Psoas muscle (tissue), 8 donors: ENCODE measurements around the gene ZNF385D. TPM values are rescaled to one million over a fixed set of nuclear protein-coding genes. Genes with fewer than 3 reads are reported as not detected.

Experiments used
- ATAC-seq, 4 donors: fragments of 200-7000 bp; cut with Tn5 transposase; one replicate each; pipeline ENCODE4 v1.9.1; 2020; ENCODE audit warnings: moderate library complexity in 3 of 4, mild to moderate bottlenecking in 2 of 4
- DNase-seq, 2 donors: peaks; one replicate each; pipeline ENCODE4 v3.0.0-alpha.2; 2020
- H3K27ac ChIP-seq: fragments of 200-600 bp; one replicate; pipeline ENCODE4 v1.8.0; 2022
- H3K27me3 ChIP-seq, 3 donors: fragments of 200-600 bp in 1 of 3; one replicate each; pipeline versions ENCODE4 v1.6.1 to v1.8.0; 2013 to 2022; ENCODE audit warnings: low read length in 2 of 3, mild to moderate bottlenecking in 2 of 3, moderate library complexity in 1 of 3; ENCODE audit not compliant: insufficient read depth in 3 of 3
- H3K36me3 ChIP-seq, 2 donors: fragments of 200-600 bp in 1 of 2; one replicate each; pipeline versions ENCODE4 v1.6.1 to v1.8.0; 2013 to 2022; ENCODE audit warnings: low read depth in 1 of 2, mild to moderate bottlenecking in 1 of 2, moderate library complexity in 1 of 2; ENCODE audit not compliant: insufficient read depth in 1 of 2
- H3K4me1 ChIP-seq: fragments of 200-600 bp; one replicate; pipeline ENCODE4 v1.8.0; 2022
- H3K4me3 ChIP-seq: fragments of 200-600 bp; one replicate; pipeline ENCODE4 v1.8.0; 2022; ENCODE audit warnings: mild to moderate bottlenecking
- H3K9me3 ChIP-seq: fragments of 200-600 bp; one replicate; pipeline ENCODE4 v1.8.0; 2022
- WGBS, 3 donors: extraction: QIAGEN DNeasy Blood & Tissue Kit; methylation state at CpG; one replicate each; pipeline versions ENCODE4 v1.1.6 to v1.1.7; 2013; 5-methylcytosine and 5-hydroxymethylcytosine counted together
- intact Hi-C, 2 donors: fragments of 100-400 bp; cut with DNase I; formaldehyde crosslinking; loops; one replicate each; pipeline versions ENCODE4 v1.11.0 to v1.14.2; 2022
- polyA plus RNA-seq, 3 donors: library from polyadenylated mRNA; stranded (reverse); fragments of 200-250 nt; gene quantifications; one replicate each; pipeline ENCODE4 v1.2.3, GENCODE V29; 2013
- total RNA-seq, 4 donors: library from RNA; stranded (reverse); fragmentation: NEBNext Ultra II Directional in 2 of 4; extraction: Animal tissue kit (Norgen Biotek cat#: 25700) in 2 of 4; gene quantifications; one replicate each; pipeline versions ENCODE4 v1.2.1 to v1.2.4, GENCODE V29; 2021 to 2023
- TF ChIP-seq, protein P1 (sequence below): fragments of 200-600 bp; IDR thresholded peaks from one replicate; pipeline ENCODE4 v1.8.0; 2022; ENCODE audit warnings: antibody characterized with exemption
- donor health status: healthy with polysubstance abuse.
- donor health status: DM: no; HTN: no; CAD: no; lungs with moderate emphysema.
- donor health status: Bipolar disorder and iron deficiency.
- donor health status: healthy.
- donor health status: DM: yes; HTN: yes; CAD: no.
- donor health status: DM: no; HTN: no; CAD: no.
- donor health status: DM: no; HTN: no; CAD: no.
- donor health status: DM: yes; HTN: yes; CAD: no.

ZNF385D gene
- total and polyA plus RNA-seq, 7 donors = 0.55 to 8.7 (median 3.7) TPM

DNA sequence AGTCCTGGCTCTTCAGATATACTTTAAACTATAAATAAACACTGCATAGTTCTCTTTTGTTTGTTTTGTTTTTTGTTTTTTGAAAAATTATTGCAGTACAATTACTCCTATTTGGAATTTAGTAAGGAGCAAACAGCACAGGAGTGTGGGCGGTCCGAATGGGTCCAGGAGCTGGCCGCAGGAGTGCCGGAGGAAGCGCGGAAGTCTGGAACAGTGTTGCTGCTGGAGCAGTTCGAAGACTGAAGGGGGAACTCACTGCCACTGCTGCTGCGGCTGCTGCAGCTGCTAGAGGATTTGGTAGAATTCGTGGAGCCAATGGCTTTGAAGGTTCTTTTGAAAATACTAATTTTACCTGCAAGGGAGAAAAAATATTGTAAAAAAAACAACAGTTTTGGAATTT is 329.9 kb downstream of the ZNF385D start:
- H3K9me3 ChIP-seq = no peaks in the 10 kb centered on the region
- TF ChIP-seq, protein P1, sequence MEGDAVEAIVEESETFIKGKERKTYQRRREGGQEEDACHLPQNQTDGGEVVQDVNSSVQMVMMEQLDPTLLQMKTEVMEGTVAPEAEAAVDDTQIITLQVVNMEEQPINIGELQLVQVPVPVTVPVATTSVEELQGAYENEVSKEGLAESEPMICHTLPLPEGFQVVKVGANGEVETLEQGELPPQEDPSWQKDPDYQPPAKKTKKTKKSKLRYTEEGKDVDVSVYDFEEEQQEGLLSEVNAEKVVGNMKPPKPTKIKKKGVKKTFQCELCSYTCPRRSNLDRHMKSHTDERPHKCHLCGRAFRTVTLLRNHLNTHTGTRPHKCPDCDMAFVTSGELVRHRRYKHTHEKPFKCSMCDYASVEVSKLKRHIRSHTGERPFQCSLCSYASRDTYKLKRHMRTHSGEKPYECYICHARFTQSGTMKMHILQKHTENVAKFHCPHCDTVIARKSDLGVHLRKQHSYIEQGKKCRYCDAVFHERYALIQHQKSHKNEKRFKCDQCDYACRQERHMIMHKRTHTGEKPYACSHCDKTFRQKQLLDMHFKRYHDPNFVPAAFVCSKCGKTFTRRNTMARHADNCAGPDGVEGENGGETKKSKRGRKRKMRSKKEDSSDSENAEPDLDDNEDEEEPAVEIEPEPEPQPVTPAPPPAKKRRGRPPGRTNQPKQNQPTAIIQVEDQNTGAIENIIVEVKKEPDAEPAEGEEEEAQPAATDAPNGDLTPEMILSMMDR = no peak
- intact Hi-C loops = no loop called here
- H3K4me1 ChIP-seq = no peaks in the 10 kb centered on the region
- ATAC-seq (no peak), DNase-seq (no peak)
- H3K4me3 ChIP-seq = no peak overlapping the region
- no peaks in the 10 kb centered on the region for H3K27me3 ChIP-seq
- H3K27ac ChIP-seq = no peak overlapping the region
- WGBS, 3 donors = 63 to 68% (median 63%) methylated on average over 9 of the region's 9 CpGs
- H3K36me3 ChIP-seq = no peaks in the 10 kb centered on the region

DNA sequence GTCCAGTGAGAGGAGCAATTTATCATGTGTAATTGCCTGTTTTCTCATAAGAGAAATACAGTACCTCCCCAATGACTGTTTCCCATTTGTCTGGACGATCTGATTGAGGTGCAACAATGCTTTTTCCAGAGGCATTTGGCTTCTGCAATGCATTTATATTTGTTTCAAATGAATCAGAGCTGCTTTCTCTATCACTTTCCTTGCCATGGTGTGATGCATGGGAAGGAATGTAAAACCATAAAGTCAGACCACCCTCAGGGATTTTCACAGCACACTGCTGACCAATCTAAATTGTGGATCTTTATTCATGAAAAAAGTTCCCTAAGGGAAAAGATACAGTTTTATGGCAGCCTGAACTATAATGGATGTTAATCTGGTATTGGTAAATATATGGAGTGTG is 333.0 kb downstream of the ZNF385D start:
- Histone ChIP-seq H3K9me3 (no peaks in the 10 kb centered on the region), H3K4me3 (no peak overlapping the region), H3K36me3 (no peaks in the 10 kb centered on the region), H3K4me1 (no peaks in the 10 kb centered on the region), H3K27ac (no peak overlapping the region), H3K27me3 (no peaks in the 10 kb centered on the region)
- DNase-seq (no peak), ATAC-seq (no peak)
- intact Hi-C loops = no loop called here
- 46 to 51% (median 49%) methylated on average over 1 of the region's 1 CpG for WGBS, 3 donors
- TF ChIP-seq, protein P1 = no peak

DNA sequence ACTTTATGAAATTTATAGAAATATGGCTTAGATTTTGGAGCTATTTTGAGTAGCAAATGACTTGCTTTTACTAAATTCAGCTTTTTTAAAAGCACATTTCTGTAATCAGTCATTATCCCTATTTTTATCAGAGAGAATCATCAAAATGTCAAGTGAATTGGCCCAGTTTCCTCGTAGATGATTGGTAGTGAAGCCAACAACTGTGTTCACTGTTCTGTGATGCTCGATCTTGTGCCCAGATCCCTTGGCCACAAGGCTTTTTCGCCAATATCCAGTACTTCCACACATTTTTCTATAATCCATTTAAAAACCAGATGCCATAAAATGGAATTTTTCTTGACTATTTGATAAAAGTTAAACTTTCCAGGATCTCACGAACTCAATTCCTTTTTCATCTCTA is 336.5 kb downstream of the ZNF385D start:
- intact Hi-C loops = no loop called here
- WGBS, 3 donors = 28 to 41% (median 29%) methylated on average over 4 of the region's 4 CpGs
- Histone ChIP-seq H3K27ac (no peak overlapping the region), H3K4me3 (no peak overlapping the region), H3K36me3 (no peaks in the 10 kb centered on the region), H3K9me3 (no peaks in the 10 kb centered on the region), H3K27me3 (no peaks in the 10 kb centered on the region), H3K4me1 (no peaks in the 10 kb centered on the region)
- TF ChIP-seq, protein P1 = no peak
- no peak for ATAC-seq
- no peak for DNase-seq

DNA sequence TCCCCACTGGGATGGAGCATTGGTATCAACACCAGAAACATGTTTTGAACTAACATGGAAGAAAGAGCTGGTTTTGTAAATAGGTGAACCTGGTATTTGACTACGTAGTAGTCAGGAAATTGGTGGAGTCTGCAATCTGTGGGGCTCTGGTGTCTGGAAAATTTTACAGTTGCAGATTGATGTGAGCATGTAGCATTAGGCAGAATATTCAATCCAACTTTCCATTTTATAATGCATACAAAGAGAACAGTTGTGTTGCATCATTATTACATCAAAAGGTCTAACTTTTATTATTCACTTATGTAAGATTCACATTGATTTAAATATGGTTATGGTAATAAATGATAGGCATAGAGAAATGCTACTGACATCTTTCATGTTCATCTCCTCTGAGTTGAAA is 340.0 kb downstream of the ZNF385D start:
- Histone ChIP-seq H3K4me3 (no peak overlapping the region), H3K36me3 (no peaks in the 10 kb centered on the region), H3K4me1 (no peaks in the 10 kb centered on the region), H3K9me3 (no peaks in the 10 kb centered on the region), H3K27me3 (no peaks in the 10 kb centered on the region), H3K27ac (no peak overlapping the region)
- intact Hi-C loops = no loop called here
- whole genome bisulfite sequencing, 3 donors = 82 to 94% (median 84%) methylated on average over 1 of the region's 1 CpG
- TF ChIP-seq, protein P1 = no peak
- no peak for DNase-seq
- ATAC-seq = no peak

DNA sequence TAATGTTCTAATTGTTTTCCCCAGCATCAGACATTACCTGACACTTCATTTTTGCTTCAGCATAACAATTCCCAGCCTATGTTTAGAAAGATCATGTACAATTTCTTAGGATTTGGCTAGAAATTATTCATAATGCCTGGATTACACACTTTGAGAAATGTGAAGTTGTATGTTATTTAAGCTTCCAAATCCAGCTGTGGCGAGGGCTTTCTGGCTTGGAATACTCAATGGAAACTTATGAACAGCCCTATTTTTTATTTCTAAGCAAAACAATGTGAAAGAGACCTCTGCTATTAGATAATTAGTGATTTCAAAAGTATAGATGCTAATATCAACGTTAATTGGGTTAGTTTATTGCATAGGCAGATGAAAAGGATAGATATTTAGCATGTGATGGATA is 341.6 kb downstream of the ZNF385D start:
- no peak for DNase-seq
- no peak for ATAC-seq
- intact Hi-C loops = no loop called here
- no peaks in the 10 kb centered on the region for H3K36me3 ChIP-seq
- no peaks in the 10 kb centered on the region for H3K4me1 ChIP-seq
- WGBS, 3 donors = 43 to 51% (median 43%) methylated on average over 2 of the region's 2 CpGs
- no peaks in the 10 kb centered on the region for H3K27me3 ChIP-seq
- TF ChIP-seq, protein P1 = no peak
- no peak overlapping the region for H3K4me3 ChIP-seq
- H3K27ac ChIP-seq = no peak overlapping the region
- peaks cover under 1% of the 10 kb centered on the region for H3K9me3 ChIP-seq
